ENCODE measurements around the gene TBKBP1.
"Not testable (repeated sequence)": the region's sequence is repeated elsewhere in the genome, so short reads cannot be mapped to it uniquely, and the experiment has no call there.

TBKBP1 gene

DNA sequence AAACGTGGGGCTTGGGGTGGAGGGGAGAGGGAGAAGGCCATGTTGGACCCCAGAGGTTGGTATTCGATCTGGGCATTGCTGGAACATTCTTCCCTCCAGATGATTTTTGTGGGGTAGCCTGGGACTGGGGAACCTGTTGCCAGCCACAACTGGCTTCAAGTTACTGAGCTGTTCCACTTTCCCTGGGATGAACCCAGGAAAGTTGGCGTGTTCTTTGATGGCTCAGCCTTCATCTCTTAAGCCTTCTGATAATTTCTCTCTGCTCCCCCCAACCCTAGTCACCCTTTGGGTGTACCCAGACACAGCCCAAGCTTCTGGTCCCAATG is 41.1 kb downstream of the TBKBP1 start:
- no peak for DNase-seq

DNA sequence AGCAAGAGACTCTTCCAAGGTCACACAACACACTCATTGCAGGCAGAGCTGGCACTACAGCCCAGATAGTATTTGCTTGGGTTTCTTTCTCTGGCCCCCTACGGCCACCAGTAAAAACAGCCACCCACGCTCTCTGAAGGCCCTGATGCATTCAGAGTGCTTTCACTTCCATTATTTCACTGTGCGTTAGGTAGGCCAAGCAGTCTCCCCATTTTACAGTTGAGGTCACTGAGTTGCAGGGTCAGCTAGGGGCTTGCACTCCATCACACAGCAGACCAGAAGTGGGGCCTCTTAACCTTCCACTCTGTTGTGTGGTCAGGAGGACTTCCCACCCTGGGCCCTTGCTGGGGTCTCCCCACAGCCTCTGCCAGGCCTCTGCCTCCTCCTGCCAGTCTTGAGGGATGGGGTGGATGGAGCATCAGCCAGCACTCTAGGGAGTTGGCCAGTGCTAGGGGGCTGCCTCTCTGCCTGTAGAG is 41.6 kb downstream of the TBKBP1 start:
- no peak for DNase-seq

DNA sequence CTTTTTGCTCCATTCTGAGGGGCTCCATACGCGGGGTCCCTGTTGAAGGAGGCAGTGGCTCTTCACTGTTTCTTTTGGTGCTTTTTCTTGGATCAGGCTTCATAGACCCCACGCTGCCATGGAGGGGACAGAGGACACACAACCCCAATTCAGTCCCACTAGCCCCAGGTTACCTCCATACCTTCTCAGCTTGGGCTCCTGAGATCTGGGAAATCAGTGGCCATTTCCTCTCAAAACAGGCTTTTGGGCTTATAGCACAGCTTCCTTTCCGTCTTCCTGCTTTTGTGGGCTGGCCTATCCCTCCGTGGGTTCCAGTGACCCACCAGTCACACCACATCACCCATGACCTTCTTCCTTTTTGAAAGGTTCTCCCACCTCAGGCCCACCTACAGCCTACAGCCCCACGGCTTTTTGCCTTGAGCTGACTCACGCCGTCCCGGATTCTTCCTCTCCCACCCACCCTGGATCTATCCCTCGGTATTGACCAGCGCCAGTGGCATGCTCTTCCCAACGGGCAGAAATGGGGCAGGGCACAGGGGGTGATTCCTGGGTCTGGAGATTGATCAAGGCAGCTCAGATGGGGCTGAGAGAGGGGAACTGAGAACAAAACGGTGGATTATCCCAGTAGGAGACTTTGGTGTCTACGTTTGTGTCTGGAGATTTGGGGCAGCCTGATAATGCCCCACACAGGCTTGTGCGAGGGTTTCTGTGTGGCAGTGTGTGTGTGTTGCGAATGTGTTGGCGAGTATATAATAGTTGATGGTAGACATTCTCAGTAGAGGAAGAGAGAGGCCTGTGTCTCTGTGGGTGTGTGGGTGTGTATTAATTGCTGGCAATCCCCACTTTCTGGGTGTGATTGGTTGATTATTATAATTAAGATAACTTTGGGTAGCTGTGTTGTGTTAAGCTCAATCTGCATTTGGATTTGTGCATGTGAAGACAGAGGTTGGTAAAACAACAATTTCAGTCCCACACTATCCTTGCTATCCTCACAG is 42.8 kb downstream of the TBKBP1 start:
- no peak for DNase-seq

DNA sequence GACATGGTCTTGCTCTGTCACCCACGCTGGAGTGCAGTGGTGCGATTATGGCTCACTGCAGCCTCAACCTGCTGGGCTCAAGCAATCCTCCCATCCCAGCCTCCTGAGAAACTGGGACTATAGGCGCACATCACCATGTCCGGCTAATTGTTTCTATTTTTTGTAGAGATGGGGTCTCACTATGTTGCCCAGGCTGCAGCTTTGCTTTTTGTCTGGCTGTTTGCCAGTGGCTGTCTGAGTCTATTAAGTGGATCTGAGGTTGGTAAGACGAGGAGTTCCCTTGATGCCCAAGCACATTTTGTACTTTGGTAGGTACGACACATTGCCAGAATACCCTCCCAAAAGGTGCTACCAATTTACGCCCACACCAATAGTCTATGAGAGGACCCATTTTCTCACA is 44.2 kb downstream of the TBKBP1 start:
- no peak for DNase-seq

DNA sequence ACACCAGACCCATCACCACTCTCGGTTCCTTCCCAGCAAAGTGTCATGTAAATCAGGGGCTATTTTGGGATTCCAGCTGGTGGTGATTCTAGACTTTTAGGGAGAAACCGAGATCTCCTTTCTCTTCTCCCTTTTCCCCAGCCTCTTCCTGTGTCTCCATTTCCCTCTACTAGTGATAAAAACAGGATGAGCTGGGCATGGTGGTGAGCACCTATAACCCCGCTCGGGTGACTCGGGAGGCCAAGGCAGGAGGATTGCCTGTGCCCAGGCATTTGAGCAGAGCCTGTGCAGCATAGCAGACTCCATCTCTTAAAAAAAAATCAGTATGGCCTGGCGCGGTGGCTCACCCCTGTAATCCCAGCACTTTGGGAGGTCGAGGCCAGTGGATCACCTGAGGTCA is 45.2 kb downstream of the TBKBP1 start:
- DNase-seq = no peak

DNA sequence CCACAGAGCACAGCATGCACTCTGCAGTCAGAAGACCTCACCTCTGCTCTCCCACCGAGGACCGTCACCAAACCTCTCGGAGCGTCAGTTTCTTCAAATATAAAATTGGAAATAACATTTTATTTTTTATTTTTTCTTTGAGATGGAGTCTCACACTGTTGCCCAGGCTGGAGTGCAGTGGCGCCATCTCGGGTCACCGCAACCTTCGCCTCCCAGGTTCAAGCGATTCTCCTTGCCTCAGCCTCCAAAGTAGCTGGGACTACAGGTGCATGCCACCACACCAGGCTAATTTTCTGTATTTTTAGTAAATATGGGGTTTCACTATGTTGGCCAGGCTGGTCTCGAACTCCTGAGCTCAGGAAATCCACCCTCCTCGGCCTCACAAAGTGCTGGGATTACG is 46.0 kb downstream of the TBKBP1 start:
- DNase-seq = not testable (repeated sequence)

DNA sequence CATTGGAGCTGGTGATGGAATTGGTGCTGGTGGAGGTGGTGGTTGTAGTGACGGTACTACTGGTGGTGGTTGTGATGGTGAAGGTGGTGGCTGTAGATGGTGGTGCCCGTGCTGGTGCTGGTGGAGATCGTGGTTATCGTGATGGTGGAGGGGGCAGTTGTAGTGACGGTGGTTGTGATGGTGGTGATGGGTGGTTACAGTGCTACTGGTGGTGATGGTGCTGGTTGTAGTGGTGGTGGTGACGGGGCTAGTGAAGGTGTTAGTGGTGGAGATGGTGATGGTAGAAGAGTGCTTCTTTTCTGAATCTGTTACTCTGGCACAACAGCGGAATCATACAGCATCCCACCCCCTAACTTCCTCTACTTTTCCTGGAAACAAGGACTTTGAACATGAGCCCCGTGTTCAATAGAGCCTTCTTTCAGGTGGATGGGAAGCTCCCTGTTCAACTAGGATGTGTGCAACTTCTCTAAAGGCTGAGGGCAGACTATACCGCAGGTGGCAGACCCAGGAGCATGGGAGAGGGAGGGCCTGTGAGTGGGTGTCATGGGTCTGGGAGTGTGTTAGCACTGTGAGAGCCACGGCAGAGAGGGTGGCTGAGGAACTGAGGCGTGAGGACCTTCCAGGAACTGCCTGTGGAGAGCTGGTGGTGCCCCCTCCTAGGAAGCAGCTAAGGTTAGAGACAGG is 47.3 kb downstream of the TBKBP1 start:
- DNase-seq = no peak

DNA sequence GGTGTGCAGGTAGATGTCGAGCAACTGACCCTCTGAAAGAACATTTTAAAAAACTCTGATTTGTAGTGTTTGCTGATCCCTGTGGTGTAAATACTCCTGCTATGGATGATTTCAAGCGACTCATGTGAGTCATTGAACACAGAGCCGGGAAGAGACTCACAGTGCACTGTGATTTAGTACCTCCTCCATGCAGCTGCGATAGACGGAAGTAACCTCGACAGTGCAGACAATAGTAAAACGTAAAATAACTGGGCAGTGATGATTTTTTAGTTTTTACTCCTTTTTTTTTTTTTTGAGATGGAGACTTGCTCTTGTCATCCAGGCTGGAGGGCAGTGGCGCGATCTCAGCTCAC is 47.8 kb downstream of the TBKBP1 start:
- DNase-seq = no peak

DNA sequence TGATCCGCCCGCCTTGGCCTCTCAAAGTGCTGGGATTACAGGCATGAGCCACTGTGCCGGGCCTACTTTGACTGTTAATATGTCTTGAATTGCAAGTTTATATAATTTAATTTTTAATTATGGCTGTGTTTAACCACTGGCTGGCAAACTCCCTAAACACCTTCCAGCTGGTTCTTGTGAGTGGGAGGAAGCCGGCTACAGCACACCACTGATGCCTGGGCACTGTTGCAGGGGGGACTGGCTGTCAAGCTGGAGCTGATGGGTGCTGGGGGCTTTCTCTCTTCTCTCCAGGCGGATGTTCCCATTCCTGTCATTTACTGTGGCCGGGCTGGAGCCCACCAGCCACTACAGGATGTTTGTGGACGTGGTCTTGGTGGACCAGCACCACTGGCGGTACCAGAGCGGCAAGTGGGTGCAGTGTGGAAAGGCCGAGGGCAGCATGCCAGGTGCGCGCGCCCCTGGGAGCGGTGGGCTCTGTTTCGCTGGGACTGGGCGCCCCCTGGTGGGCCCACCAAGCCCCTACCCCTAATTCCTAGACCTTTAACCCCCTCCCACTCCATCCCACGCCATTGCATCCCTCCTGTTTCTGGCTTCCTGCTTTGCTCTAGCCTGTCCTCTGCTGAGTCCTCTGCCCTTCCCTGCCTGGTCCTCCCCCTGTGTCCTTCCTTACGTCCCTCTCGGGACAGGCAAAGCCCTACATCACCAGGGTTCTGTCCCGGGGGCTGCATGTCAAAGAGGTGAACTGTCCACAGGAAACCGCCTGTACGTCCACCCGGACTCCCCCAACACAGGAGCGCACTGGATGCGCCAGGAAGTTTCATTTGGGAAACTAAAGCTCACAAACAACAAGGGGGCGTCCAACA is 48.6 kb downstream of the TBKBP1 start:
- DNase-seq = no peak

DNA sequence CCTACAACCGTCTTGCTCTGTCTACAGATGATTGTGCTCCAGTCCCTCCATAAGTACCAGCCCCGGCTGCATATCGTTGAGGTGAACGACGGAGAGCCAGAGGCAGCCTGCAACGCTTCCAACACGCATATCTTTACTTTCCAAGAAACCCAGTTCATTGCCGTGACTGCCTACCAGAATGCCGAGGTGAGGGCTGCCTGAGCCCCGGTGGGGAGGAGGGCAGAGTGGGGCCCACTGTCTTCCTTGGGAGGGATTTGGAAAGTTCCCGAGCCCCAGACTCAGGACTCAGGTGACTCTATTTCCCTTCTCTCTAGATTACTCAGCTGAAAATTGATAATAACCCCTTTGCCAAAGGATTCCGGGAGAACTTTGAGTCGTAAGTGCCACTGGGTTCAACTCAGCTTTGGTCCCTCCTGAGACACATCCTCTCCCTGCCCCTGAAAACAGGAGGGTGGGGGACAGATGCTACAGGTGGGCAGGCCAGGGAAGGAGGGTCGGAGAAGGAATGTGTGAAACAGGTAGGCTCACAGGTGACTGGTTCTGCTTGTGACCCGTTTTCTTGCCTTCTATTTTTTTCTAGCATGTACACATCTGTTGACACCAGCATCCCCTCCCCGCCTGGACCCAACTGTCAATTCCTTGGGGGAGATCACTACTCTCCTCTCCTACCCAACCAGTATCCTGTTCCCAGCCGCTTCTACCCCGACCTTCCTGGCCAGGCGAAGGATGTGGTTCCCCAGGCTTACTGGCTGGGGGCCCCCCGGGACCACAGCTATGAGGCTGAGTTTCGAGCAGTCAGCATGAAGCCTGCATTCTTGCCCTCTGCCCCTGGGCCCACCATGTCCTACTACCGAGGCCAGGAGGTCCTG is 50.4 kb downstream of the TBKBP1 start:
- no peak for DNase-seq

DNA sequence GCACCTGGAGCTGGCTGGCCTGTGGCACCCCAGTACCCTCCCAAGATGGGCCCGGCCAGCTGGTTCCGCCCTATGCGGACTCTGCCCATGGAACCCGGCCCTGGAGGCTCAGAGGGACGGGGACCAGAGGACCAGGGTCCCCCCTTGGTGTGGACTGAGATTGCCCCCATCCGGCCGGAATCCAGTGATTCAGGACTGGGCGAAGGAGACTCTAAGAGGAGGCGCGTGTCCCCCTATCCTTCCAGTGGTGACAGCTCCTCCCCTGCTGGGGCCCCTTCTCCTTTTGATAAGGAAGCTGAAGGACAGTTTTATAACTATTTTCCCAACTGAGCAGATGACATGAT is 51.0 kb downstream of the TBKBP1 start:
- DNase-seq = no peak

DNA sequence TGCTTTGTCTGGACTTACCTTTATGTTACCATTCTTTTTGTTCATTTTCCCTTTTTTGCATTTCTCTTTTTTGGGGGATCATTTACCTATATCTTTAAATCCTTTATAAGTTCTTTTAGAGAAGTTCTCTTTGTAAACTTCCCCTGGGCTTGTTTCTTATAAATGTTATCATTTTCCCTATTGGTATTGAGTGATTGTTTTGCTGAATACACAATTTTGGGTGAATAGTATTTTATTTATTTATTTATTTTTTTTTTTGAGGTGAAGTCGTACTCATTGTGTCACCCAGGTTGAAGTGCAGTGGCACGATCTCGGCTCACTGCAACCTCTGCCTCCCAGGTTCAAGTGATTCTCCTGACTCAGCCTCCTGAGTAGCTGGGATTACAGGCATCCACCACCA is 57.5 kb downstream of the TBKBP1 start:
- no peak for DNase-seq

DNA sequence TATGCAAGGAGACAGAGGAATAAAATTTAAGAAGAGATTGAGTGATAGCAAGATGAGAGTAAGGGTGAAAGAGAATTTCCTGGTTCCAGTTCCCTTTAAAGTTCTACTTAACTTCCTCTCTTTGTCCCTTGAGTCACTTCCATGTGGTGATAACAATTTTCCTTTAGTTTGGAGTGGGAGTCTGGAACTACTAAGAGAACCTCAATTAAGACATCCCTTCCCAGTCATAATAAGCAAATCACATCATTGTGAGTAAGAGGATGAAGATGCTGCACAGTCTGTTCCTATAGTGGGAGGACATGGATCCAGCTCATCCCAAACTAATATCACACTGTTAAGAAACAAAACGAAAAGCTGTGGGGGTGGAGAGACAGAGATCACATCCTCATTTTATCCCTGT is 63.4 kb downstream of the TBKBP1 start:
- DNase-seq = no peak

DNA sequence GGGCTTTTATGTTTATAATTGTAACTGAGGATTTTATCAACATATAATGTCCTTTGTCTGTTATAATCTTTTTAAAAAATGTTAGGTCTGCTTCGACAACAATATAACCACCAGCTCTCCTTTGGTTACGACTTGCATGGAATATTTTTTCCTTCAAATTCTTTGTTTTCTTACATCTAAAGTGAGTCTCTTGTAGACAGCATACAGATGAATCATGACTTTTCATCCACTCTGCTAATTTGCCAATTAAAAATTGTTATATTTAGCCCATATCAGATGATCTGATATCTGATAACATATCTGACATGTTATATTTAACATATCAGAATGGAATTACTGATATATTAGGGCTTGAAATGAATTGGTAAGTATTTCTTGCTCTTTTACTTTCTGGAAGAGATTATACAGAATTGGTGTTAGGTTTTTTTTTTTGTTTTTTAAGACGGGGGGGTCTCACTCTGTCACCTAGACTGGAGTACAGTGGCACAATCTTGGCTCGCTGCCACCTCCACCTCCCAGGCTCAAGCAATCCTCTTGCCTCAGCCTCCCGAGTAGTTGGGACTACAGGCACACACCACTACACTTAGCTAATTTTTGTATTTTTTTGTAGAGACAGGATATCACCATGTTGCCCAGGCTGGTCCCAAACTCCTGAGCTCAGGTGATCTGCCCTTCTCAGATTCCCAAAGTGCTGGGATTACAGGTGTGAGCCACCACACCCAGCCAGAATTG is 66.6 kb downstream of the TBKBP1 start:
- DNase-seq = no peak

Measured in NCI-H187 treated with DMSO at 0.1 percent for 48 hours (cell line).